Nucleus accumbens (tissue), 56 donors: Measurements from ENCODE around the gene ATPAF2.

Experiments
- DNase-seq, 56 donors: peaks; one replicate each; lab custom pipeline; 2025; lab: John Stamatoyannopoulos, UW

Gene ATPAF2

GRCh38 chr17:17988427-17988945 lies 50.5 kb downstream of the ATPAF2 start:
- no peak for DNase-seq

- no peak for DNase-seq
Measured at GRCh38 chr17:17987901-17988300, 51.1 kb downstream of the ATPAF2 start.

- no peak for DNase-seq
Measured at GRCh38 chr17:17987187-17987896, 51.6 kb downstream of the ATPAF2 start.

DNA sequence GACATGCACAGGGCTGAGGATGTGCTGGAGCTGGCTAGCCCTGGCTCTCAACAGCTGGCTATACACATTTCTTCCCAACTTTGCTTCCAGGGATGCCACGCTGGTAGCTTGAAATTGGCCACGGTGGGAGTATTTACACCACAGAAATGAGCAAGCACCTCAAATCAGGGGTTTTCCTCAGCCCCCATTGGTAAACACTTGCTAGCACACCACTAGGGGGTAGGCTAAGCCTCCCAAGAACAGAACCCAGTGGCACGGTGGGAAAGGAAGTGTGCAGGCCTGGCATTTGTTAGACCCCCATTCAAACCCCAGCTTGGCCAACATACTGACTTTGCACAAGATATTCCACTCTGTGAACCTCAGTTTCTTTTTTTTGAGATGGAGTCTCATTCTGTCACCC lies 53.4 kb downstream of the ATPAF2 start:
- DNase-seq, result no peak

GRCh38 chr17:17985153-17985552 lies 53.8 kb downstream of the ATPAF2 start:
- no peak for DNase-seq

GRCh38 chr17:17983776-17984175 lies 55.2 kb downstream of the ATPAF2 start:
- DNase-seq, result no peak

GRCh38 chr17:17983376-17983775 lies 55.6 kb downstream of the ATPAF2 start:
- no peak for DNase-seq

- no peak for DNase-seq
Measured at GRCh38 chr17:17982801-17983200, 56.2 kb downstream of the ATPAF2 start.

DNA sequence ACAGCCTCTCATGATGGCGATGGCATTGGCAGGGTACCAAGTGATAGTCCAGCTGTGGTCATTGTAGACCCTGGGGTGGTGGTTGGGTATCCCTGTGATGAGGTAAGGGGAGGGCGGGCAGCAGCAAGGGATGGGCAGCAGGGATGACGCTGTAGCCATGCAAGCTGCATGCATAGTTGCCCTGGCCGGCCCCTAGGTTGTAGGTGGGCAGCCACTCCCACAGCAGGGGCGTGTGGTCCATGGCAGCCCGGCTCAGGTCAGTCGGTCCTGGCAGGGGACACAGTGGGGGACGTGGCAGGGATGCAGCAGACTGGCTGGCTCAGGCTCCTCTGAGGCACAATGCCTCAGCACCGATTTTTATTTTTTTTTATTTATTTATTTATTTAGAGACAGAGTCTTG lies 57.6 kb downstream of the ATPAF2 start:
- DNase-seq, result no peak

- DNase-seq, result no peak
Measured at GRCh38 chr17:17979778-17980177, 59.2 kb downstream of the ATPAF2 start.

GRCh38 chr17:17978481-17979424 lies 60.2 kb downstream of the ATPAF2 start:
- DNase-seq, result no peak

DNA sequence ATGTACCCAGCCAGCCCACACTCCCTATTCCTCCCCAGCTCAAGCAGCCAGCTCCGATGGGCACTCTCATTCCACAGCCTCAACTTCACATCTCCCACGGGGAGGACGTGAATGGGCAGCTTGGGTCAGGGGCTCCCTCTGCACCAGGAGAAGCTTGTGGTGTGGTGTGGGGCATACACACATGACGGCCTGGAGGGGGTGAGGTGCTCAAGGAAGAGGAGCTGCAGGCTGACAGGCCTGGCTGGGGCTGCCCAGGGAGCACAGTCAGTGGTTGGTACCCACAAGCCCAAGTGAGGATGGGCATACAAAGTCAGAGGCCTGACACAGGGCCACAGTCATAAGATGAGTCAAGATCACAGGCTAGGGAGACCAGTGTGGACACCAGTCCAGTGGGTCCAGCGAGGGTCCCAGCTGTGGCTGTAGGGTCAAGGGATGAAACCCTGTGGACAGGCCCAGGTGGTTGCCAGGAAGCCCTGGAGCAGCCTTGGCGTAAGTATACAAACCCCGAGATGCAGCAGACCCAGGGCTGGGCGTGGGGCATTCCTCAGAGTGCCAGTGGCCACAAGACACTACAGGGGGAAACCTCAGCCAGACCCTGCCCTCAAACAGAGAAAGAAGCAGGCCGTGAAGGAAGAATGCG lies 61.9 kb downstream of the ATPAF2 start:
- DNase-seq, result no peak

GRCh38 chr17:17975436-17975835 lies 63.5 kb downstream of the ATPAF2 start:
- no peak for DNase-seq

GRCh38 chr17:17972952-17973254 lies 66.1 kb downstream of the ATPAF2 start:
- DNase-seq, result no peak

DNA sequence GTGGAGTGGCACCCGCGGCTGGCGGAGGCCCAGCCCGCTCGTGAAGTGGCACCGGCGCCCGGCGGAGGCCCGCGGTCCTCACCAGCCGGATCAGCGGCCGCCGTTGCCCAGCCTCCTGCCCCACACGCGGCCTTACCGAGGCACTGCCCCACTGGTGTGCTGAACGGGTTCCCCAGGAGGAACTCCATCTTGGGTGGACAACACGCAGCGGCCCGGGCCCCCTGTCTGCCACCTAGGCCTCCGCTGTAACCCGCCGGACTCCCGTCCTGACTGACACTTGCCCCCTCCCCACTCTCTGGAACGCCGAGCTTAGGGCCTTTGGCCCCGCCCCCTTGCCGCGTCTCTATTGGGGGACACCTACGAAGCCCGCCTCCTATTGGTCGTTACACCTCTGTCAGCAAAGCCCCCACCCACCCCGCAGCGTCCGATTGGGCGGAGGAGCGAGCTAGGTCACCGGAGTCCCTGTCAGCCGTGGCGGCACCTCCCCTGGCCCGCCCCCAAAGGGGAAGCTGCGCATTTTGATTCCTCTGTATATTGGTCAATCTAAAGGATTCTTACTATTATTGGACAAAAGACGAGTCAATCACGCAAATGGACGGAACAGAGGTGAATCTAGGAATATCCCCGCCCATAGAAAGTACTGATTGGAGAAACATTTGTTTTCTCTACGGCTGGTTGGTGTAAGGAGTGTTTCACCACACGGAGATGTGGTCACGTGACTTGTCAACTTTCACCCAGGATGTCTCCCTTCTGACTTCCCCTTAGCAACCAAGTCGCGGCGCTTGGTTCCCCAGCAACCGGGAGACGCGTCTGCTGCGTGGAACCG lies 66.6 kb downstream of the ATPAF2 start, which contains the start of the genes DRC3 and TOM1L2:
DRC3 (plus strand) TSS at position 737 of the 826 bp plus-strand sequence. CDS start 4,737 bp downstream, outside the sequence.
TOM1L2 (minus strand) TSS at position 275 of the 826 bp plus-strand sequence; CDS start at position 188, 87 bp downstream.
- DNase-seq, result peak; percentile 94 to 100 (median 100)

- peak in 25 of 56 donors; percentile 17 to 73 (median 60) for DNase-seq
Measured at GRCh38 chr17:17971431-17972125, 67.4 kb downstream of the ATPAF2 start.

DNA sequence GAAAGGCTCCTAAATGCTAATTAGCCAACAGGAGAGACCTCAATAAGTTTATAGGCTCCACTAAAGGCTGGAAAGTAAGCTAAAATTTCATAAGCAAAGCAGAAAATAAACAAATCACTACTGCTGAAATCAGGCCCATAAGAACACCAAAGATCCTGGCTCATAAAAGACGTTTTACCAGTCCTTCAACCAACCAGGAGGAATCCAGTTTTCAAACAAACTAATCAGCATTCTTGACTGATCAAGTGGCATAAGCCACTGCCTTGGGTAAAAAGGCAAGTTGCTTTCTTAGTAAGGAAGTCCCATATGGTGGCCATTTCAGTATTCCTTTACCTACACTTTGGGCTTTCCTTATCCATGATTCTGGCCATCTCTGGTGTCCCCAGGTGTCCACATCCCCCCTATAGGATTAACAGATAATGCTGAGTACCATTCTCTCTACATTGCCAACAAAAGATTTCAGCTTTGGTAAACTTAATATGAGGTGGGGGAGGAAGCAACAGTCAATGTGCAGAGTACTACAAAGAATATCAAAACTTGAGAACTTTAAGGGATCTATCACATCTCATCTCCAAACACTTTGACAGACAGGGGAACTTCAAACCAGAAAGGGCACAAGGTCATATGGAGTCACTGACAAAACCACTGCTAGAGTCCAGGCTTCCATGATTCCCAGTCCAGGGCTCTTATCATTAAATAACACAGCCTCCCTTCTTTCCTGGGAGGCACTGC lies 68.1 kb downstream of the ATPAF2 start:
- no peak for DNase-seq
